ENCODE results near the gene TRAK2.

DNA sequence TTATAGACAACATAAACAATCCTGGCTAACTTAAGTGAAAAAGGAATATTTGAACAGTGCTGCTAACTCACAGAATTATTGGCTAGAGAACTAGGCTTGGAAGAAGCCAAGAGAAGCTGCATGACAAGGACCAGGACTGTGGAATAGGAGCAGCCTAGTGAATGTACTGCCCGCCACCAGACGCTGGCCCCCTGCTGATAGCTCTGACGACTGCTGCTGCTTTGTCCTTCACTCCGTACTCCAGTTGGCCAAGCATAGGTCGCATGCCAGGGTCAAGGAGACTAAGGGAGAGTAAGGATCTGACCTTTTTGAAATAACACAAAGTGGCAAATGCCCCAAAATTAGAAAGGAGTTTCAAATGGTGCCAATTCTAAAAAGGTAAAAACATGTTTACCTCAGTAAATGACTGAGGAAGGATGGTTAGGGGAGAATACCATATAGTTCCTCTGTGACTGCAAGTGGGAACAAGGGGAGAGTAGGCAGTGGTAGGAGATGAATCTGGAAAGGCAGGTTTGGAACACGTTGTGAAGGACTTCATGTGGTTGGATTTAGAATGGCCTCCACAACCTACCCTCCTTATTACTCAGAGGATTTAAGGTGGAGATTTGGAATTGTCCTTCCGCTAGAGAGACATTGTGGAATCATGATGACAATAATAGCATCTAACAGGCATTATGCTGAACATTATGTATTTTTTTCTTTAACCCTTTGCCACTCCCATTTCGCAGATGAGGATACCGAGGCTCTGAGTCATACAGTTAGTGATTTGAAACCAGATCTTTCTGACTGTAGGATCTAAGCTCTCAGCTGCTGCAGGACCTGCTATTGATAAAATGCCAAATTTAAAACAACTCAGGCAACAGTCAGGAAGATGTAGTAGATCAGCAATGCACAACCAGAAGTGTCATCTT lies 19.8 kb upstream of the TRAK2 start:
- TF ChIP-seq POLR2A (IDR thresholded peaks at IDR 0.05; ENCODE audit: low read length): no peak
- TF ChIP-seq GATA1 (IDR thresholded peaks at IDR 0.05; ENCODE audit: low read depth, low read length): no peak

All from erythroblast (primary cell).